CD14-positive monocyte (primary cell): Measurements from ENCODE around the gene TRIM67. TPM values are rescaled to one million over a fixed set of nuclear protein-coding genes. Genes with fewer than 3 reads are reported as not detected.

Experiments
- DNase-seq, 3 donors: peaks; one replicate each; pipeline ENCODE4 v3.0.0-alpha.2; 2011 to 2022
- H2AFZ ChIP-seq: 2 replicates; pipeline ENCODE4 v1.6.0; 2012; ENCODE audit warnings: mild to moderate bottlenecking, low read depth, low read length, inconsistent platforms; ENCODE audit not compliant: insufficient read depth, poor library complexity, severe bottlenecking
- H3K27ac ChIP-seq, 2 donors: 1 replicate in 1 of 2; 2 replicates in 1 of 2; pipeline ENCODE4 v1.5.1; 2012 to 2013; ENCODE audit warnings: low read length in 2 of 2, control low read depth in 1 of 2, inconsistent platforms in 1 of 2, low read depth in 1 of 2, mild to moderate bottlenecking in 1 of 2
- H3K27me3 ChIP-seq, 2 donors: one replicate each; pipeline versions ENCODE4 v1.6.0 to v1.6.1; 2011 to 2013; ENCODE audit warnings: low read length in 2 of 2; ENCODE audit not compliant: control insufficient read depth in 2 of 2, insufficient read depth in 2 of 2
- H3K36me3 ChIP-seq, 2 donors: replicated peaks in 1 of 2; 1 replicate in 1 of 2; 2 replicates in 1 of 2; pipeline versions ENCODE4 v1.5.1 to v1.6.1; 2012 to 2013; ENCODE audit warnings: low read length in 2 of 2, control low read depth in 1 of 2, inconsistent platforms in 1 of 2, mild to moderate bottlenecking in 1 of 2; ENCODE audit not compliant: insufficient read depth in 2 of 2, control insufficient read depth in 1 of 2
- H3K4me1 ChIP-seq, 2 donors: 1 replicate in 1 of 2; 2 replicates in 1 of 2; pipeline versions ENCODE4 v1.5.1 to v1.6.1; 2012 to 2013; ENCODE audit warnings: low read length in 2 of 2, control low read depth in 1 of 2, inconsistent platforms in 1 of 2, mild to moderate bottlenecking in 1 of 2, moderate library complexity in 1 of 2; ENCODE audit not compliant: insufficient read depth in 2 of 2, control insufficient read depth in 1 of 2
- H3K4me2 ChIP-seq: replicated peaks from 2 replicates; pipeline ENCODE3; 2012; ENCODE audit warnings: low read length, moderate library complexity, mild to moderate bottlenecking; ENCODE audit not compliant: poor library complexity, severe bottlenecking; ENCODE audit errors: extremely low read depth
- H3K4me3 ChIP-seq, 3 experiments: fragments of 200-600 bp in 1 of 3; sonication (generic) in 1 of 3; replicated peaks in 1 of 3; 1 replicate in 2 of 3; 2 replicates in 1 of 3; pipeline ENCODE4 v1.5.1; 2011 to 2013; ENCODE audit warnings: low read length in 3 of 3, mild to moderate bottlenecking in 3 of 3, control low read depth in 2 of 3, low read depth in 2 of 3, inconsistent platforms in 1 of 3, moderate library complexity in 1 of 3
- H3K79me2 ChIP-seq: 2 replicates; pipeline ENCODE4 v1.6.0; 2012; ENCODE audit warnings: mild to moderate bottlenecking, control low read depth, inconsistent platforms, low read length, moderate library complexity; ENCODE audit not compliant: insufficient read depth
- H3K9ac ChIP-seq: 2 replicates; pipeline ENCODE4 v1.6.0; 2017; ENCODE audit warnings: low read length, mild to moderate bottlenecking; ENCODE audit not compliant: insufficient read depth, poor library complexity, severe bottlenecking
- H3K9me3 ChIP-seq, 2 donors: replicated peaks in 1 of 2; 1 replicate in 1 of 2; 2 replicates in 1 of 2; pipeline versions ENCODE4 v1.5.1 to v1.6.1; 2012 to 2013; ENCODE audit warnings: low read length in 2 of 2, control low read depth in 1 of 2; ENCODE audit not compliant: control insufficient read depth in 1 of 2, insufficient read depth in 1 of 2
- H4K20me1 ChIP-seq: 2 replicates; pipeline ENCODE4 v1.6.0; 2012; ENCODE audit warnings: mild to moderate bottlenecking, low read length, control low read depth, moderate library complexity; ENCODE audit not compliant: insufficient read depth
- H3K27ac Mint-ChIP-seq, 7 donors: one replicate each; pipeline ENCODE4 v1.8.0; 2020; ENCODE audit warnings: mild to moderate bottlenecking in 7 of 7, mixed read lengths in 7 of 7, moderate library complexity in 6 of 7, inconsistent platforms in 2 of 7
- H3K27me3 Mint-ChIP-seq, 3 donors: one replicate each; pipeline ENCODE4 v1.8.0; 2021 to 2022; ENCODE audit warnings: low read depth in 3 of 3, mild to moderate bottlenecking in 3 of 3, mixed read lengths in 3 of 3, moderate library complexity in 3 of 3, inconsistent platforms in 1 of 3
- H3K36me3 Mint-ChIP-seq, 2 donors: one replicate each; pipeline ENCODE4 v1.8.0; 2020; ENCODE audit warnings: mixed read lengths in 2 of 2, inconsistent platforms in 1 of 2, mild to moderate bottlenecking in 1 of 2
- H3K4me1 Mint-ChIP-seq: one replicate; pipeline ENCODE4 v1.8.0; 2020; ENCODE audit warnings: mild to moderate bottlenecking, mixed read lengths
- H3K4me3 Mint-ChIP-seq, 2 donors: one replicate each; pipeline ENCODE4 v1.8.0; 2020; ENCODE audit warnings: mild to moderate bottlenecking in 2 of 2, mixed read lengths in 2 of 2, moderate library complexity in 1 of 2
- H3K9me3 Mint-ChIP-seq, 7 donors: one replicate each; pipeline ENCODE4 v1.8.0; 2020 to 2022; ENCODE audit warnings: mixed read lengths in 7 of 7, mild to moderate bottlenecking in 6 of 7, moderate library complexity in 6 of 7, inconsistent platforms in 2 of 7
- CTCF ChIP-seq: fragments of 200-600 bp; IDR thresholded peaks from one replicate; pipeline ENCODE4 v1.8.0; 2022; ENCODE audit warnings: antibody characterized with exemption, mild to moderate bottlenecking
- WGBS: methylation state at CpG from one replicate; pipeline ENCODE4 v1.1.5; 2013; ENCODE audit warnings: missing lambda C conversion rate; ENCODE audit not compliant: insufficient coverage; 5-methylcytosine and 5-hydroxymethylcytosine counted together
- intact Hi-C, 2 donors: fragments of 100-400 bp; cut with micrococcal nuclease; formaldehyde crosslinking; loops; one replicate each; pipeline versions ENCODE4 v1.15.0 to v1.15.1; 2023
- polyA plus RNA-seq, 3 donors: library from polyadenylated mRNA; depleted of rRNA in 1 of 3; unstranded in 2 of 3; stranded (reverse) in 1 of 3; fragments of 300-500 nt in 2 of 3; fragments of >200 nt in 1 of 3; fragmentation: Illumina TruSeq in 2 of 3; gene quantifications; 1 replicate in 2 of 3; 2 replicates in 1 of 3; pipeline ENCODE4 v1.2.3, GENCODE V29; 2012 to 2021

Gene TRIM67
- polyA plus RNA-seq, 3 donors = not detected

GRCh38 chr1:231159202-231159962 lies 2.5 kb upstream of the TRIM67 start:
- Histone ChIP-seq H2AFZ (no peak overlapping the region), H3K79me2 (no peaks in the 10 kb centered on the region), H3K9me3 (peaks cover 0 to 14% of the 10 kb centered on the region in 2 donors), H3K27ac (no peak overlapping the region), H3K36me3 (no peaks in the 10 kb centered on the region), H3K4me2 (no peak overlapping the region), H4K20me1 (no peaks in the 10 kb centered on the region), H3K9ac (no peak overlapping the region), H3K27me3 (peaks cover 55 to 72% of the 10 kb centered on the region in 2 donors), H3K4me1 (no peaks in the 10 kb centered on the region), H3K4me3 (no peak overlapping the region)
- no peak for TF ChIP-seq CTCF
- Mint-ChIP-seq H3K4me3 (peak overlapping the region in 1 of 2 donors; percentile 65), H3K9me3 (peaks cover 0 to 17% (median 4%) of the 10 kb centered on the region in 7 donors), H3K36me3 (no peaks in the 10 kb centered on the region), H3K27ac (no peak overlapping the region), H3K4me1 (peaks cover 4% of the 10 kb centered on the region), H3K27me3 (peaks cover 63 to 84% (median 73%) of the 10 kb centered on the region in 3 donors)
- intact Hi-C loops = no loop called here
- DNase-seq = no peak
- no CpG with 5 or more reads among the region's 6 CpGs for WGBS

DNA sequence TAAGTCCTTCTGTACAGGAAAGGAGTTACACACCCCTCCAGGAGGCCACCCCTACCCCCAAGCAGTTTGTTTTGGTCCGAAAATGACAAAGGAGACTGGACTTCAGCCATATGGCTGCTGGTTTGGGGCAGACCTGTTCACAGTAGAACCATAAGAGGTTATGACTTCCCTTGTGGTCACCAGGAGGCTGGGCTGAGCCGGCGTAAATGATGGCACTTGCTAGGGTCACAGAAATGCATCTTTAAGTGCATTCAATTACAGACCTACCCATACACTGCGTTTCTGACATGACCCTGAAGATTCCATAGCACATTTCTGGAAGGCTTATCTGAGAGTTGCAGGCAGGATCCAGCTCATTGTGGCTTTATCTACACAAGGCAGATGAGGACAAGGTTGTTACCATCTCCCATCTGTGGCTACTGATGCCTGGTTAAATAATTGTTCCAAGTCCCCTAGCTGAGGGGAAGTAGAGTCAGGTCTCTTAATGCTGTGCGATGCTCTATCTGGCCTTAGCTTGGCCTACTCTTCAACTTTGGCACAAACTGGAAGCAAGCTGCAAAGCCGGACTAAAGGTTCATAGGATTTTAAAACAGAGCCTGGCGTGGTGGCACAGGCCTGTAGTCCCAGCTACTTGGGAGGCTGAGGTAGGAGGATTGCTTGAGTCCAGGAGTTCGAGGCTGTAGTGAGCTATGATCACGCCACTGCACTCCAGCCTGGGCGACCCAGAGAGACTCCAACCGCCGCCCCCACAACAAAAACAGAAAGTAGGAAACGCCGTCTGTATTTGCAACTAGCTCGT lies 1.7 kb upstream of the TRIM67 start:
- no peaks in the 10 kb centered on the region for H3K79me2 ChIP-seq
- peaks cover 62 to 79% of the 10 kb centered on the region in 2 donors for H3K27me3 ChIP-seq
- no peaks in the 10 kb centered on the region for H4K20me1 ChIP-seq
- peaks cover 0 to 14% of the 10 kb centered on the region in 2 donors for H3K9me3 ChIP-seq
- 12% methylated on average over 7 of the region's 15 CpGs for WGBS
- H2AFZ ChIP-seq = no peak overlapping the region
- peaks cover 71 to 90% (median 77%) of the 10 kb centered on the region in 3 donors for H3K27me3 Mint-ChIP-seq
- intact Hi-C loops = no loop called here
- no peaks in the 10 kb centered on the region for H3K36me3 Mint-ChIP-seq
- H3K9ac ChIP-seq = no peak overlapping the region
- DNase-seq = no peak
- H3K9me3 Mint-ChIP-seq = peaks cover 0 to 19% (median 4%) of the 10 kb centered on the region in 7 donors
- no peaks in the 10 kb centered on the region for H3K36me3 ChIP-seq
- no peak overlapping the region for H3K4me3 ChIP-seq
- H3K4me3 Mint-ChIP-seq = peak overlapping the region in 1 of 2 donors; percentile 65
- H3K27ac Mint-ChIP-seq = no peak overlapping the region
- no peak for TF ChIP-seq CTCF
- no peak overlapping the region for H3K4me2 ChIP-seq
- H3K4me1 ChIP-seq = no peaks in the 10 kb centered on the region
- no peak overlapping the region for H3K27ac ChIP-seq
- peaks cover 4% of the 10 kb centered on the region for H3K4me1 Mint-ChIP-seq
